Liver (tissue), 9 donors: Measurements from ENCODE around the gene FBXL4. TPM values are rescaled to one million over a fixed set of nuclear protein-coding genes. Genes with fewer than 3 reads are reported as not detected.

Experiments
- DNase-seq: peaks from one replicate; pipeline ENCODE4 v3.0.0-alpha.2; 2017; ENCODE audit warnings: low spot score
- H3K27ac ChIP-seq, 2 donors: one replicate each; pipeline ENCODE4 v1.7.0; 2013; ENCODE audit warnings: inconsistent platforms in 2 of 2, low read length in 2 of 2, control low read depth in 1 of 2, low read depth in 1 of 2, mild to moderate bottlenecking in 1 of 2
- H3K27me3 ChIP-seq, 4 donors: one replicate each; pipeline versions ENCODE4 v1.6.1 to v1.7.0; 2013; ENCODE audit warnings: low read length in 3 of 4, inconsistent platforms in 1 of 4, mild to moderate bottlenecking in 1 of 4, moderate library complexity in 1 of 4; ENCODE audit not compliant: control insufficient read depth in 4 of 4, insufficient read depth in 4 of 4
- H3K36me3 ChIP-seq, 4 donors: one replicate each; pipeline versions ENCODE4 v1.6.1 to v1.7.0; 2013; ENCODE audit warnings: low read length in 3 of 4, mild to moderate bottlenecking in 3 of 4, low read depth in 1 of 4, moderate library complexity in 1 of 4; ENCODE audit not compliant: control insufficient read depth in 4 of 4, insufficient read depth in 3 of 4
- H3K4me1 ChIP-seq, 4 donors: one replicate each; pipeline versions ENCODE4 v1.6.1 to v1.7.0; 2013; ENCODE audit warnings: low read length in 3 of 4, mild to moderate bottlenecking in 3 of 4, moderate library complexity in 1 of 4; ENCODE audit not compliant: control insufficient read depth in 4 of 4, insufficient read depth in 4 of 4
- H3K4me3 ChIP-seq, 3 donors: one replicate each; pipeline versions ENCODE4 v1.6.1 to v1.7.0; 2013; ENCODE audit warnings: low read length in 3 of 3, control low read depth in 1 of 3, low read depth in 1 of 3, mild to moderate bottlenecking in 1 of 3
- H3K9ac ChIP-seq, 2 donors: one replicate each; pipeline ENCODE4 v1.7.0; 2013; ENCODE audit warnings: low read length in 2 of 2, mild to moderate bottlenecking in 2 of 2, moderate library complexity in 2 of 2, control low read depth in 1 of 2, low read depth in 1 of 2
- H3K9me3 ChIP-seq, 4 donors: one replicate each; pipeline versions ENCODE4 v1.6.1 to v1.7.0; 2013; ENCODE audit warnings: low read length in 3 of 4; ENCODE audit not compliant: control insufficient read depth in 4 of 4
- CTCF ChIP-seq: fragments of 150-350 bp; IDR thresholded peaks from 2 replicates; pipeline ENCODE4 v1.5.1; 2017; ENCODE audit warnings: improper control_type of control experiment, low read depth, low read length; ENCODE audit not compliant: missing input control
- FOXA1 ChIP-seq: IDR thresholded peaks from 2 replicates; pipeline ENCODE4 v1.6.1; 2016; ENCODE audit warnings: antibody characterized with exemption
- FOXA2 ChIP-seq: IDR thresholded peaks from 2 replicates; pipeline ENCODE4 v1.6.1; 2016; ENCODE audit warnings: antibody characterized with exemption
- GABPA ChIP-seq, 2 donors: IDR thresholded peaks in 1 of 2; conservative IDR thresholded peaks in 1 of 2; 2 replicates each; pipeline ENCODE4 v1.6.1; 2016; ENCODE audit warnings: antibody characterized with exemption in 2 of 2, mild to moderate bottlenecking in 1 of 2, moderate library complexity in 1 of 2
- HNF4A ChIP-seq, 2 donors: conservative IDR thresholded peaks; 2 replicates each; pipeline ENCODE4 v1.6.1; 2016; ENCODE audit warnings: antibody characterized with exemption in 2 of 2, mild to moderate bottlenecking in 2 of 2
- HNF4G ChIP-seq: IDR thresholded peaks from 2 replicates; pipeline ENCODE4 v1.6.1; 2016; ENCODE audit warnings: antibody characterized with exemption
- JUND ChIP-seq, 2 donors: IDR thresholded peaks; 2 replicates each; pipeline ENCODE4 v1.6.1; 2016; ENCODE audit warnings: antibody characterized with exemption in 2 of 2
- NR2F2 ChIP-seq: IDR thresholded peaks from 2 replicates; pipeline ENCODE4 v1.6.1; 2016; ENCODE audit warnings: antibody characterized with exemption
- RAD21 ChIP-seq, 2 donors: IDR thresholded peaks; 2 replicates each; pipeline ENCODE4 v1.6.1; 2016; ENCODE audit warnings: antibody characterized with exemption in 2 of 2, mild to moderate bottlenecking in 2 of 2
- RXRA ChIP-seq, 2 donors: IDR thresholded peaks; 2 replicates each; pipeline ENCODE4 v1.6.1; 2017 to 2018; ENCODE audit warnings: antibody characterized with exemption in 2 of 2, mild to moderate bottlenecking in 1 of 2
- TAF1 ChIP-seq: conservative IDR thresholded peaks from 2 replicates; pipeline ENCODE4 v1.6.1; 2016; ENCODE audit warnings: antibody characterized with exemption, mild to moderate bottlenecking
- YY1 ChIP-seq: IDR thresholded peaks from 2 replicates; pipeline ENCODE4 v1.6.1; 2016; ENCODE audit warnings: antibody characterized with exemption, mild to moderate bottlenecking
- WGBS: extraction: QIAGEN DNeasy Blood & Tissue Kit; methylation state at CpG from one replicate; pipeline ENCODE4 v1.1.7; 2013; 5-methylcytosine and 5-hydroxymethylcytosine counted together
- polyA plus RNA-seq, 2 donors: library from polyadenylated mRNA; stranded (reverse) in 1 of 2; unstranded in 1 of 2; fragments of 200-250 nt in 1 of 2; fragments of >200 nt in 1 of 2; fragmentation: Nextera tagmentation in 1 of 2; extraction: Ambion mirVana in 1 of 2; gene quantifications; one replicate each; pipeline versions ENCODE4 v1.2.1 to v1.2.3, GENCODE V29; 2013 to 2015
- total RNA-seq, 2 donors: library from RNA; depleted of rRNA; stranded (reverse); fragments of >200 nt; gene quantifications; one replicate each; pipeline ENCODE4 v1.2.3, GENCODE V29; 2014
- TF ChIP-seq, protein P1 (sequence below): IDR thresholded peaks from 2 replicates; pipeline ENCODE4 v1.6.1; 2016; ENCODE audit warnings: antibody characterized with exemption
- TF ChIP-seq, protein P2 (sequence below): IDR thresholded peaks from 2 replicates; pipeline ENCODE4 v1.6.1; 2016; ENCODE audit warnings: antibody characterized with exemption, mild to moderate bottlenecking
- donor health status: healthy.
- donor health status: healthy.
- donor health status: healthy.
- donor health status: healthy.
- donor health status: healthy.

FBXL4 gene
- total and polyA plus RNA-seq, 4 donors = 4.1 to 18.8 (median 14.0) TPM

DNA sequence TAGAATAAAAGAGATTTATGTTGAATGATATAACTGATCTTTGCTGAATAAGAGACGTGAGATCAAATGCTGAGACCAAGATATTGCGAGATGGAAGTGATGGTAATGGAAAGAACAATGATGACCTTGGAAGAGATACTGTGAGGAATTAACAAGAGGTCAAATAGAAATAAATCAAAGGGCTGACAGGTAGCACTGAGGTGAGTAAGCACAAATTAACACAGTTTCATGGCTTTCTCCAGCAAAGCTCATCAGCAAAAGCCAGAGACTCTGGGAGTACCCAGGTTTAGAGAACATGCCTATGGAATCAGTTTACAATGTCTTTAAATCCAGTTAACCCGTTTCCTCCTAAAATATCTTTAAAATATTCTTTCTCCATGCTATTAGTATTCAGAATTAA is 60.1 kb downstream of the FBXL4 start:
- Histone ChIP-seq H3K36me3 (peaks cover 0 to 13% (median 7%) of the 10 kb centered on the region in 4 donors), H3K9ac (no peak overlapping the region), H3K9me3 (no peaks in the 10 kb centered on the region), H3K27ac (no peak overlapping the region), H3K27me3 (no peaks in the 10 kb centered on the region), H3K4me3 (no peak overlapping the region), H3K4me1 (no peaks in the 10 kb centered on the region)
- 98% methylated on average over 3 of the region's 3 CpGs for WGBS
- DNase-seq = no peak
- TF ChIP-seq YY1 = no peak
- TF ChIP-seq GABPA (IDR thresholded peaks at IDR 0.05 in 1 of 2, conservative IDR thresholded peaks at IDR 0.05 in 1 of 2) = no peak
- TF ChIP-seq FOXA1 = no peak
- TF ChIP-seq RAD21 (IDR thresholded peaks at IDR 0.05) = no peak
- TF ChIP-seq HNF4G = no peak
- TF ChIP-seq JUND (IDR thresholded peaks at IDR 0.05) = no peak
- TF ChIP-seq CTCF = no peak
- TF ChIP-seq, protein P1, sequence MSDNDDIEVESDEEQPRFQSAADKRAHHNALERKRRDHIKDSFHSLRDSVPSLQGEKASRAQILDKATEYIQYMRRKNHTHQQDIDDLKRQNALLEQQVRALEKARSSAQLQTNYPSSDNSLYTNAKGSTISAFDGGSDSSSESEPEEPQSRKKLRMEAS = no peak

- DNase-seq = no peak
- Histone ChIP-seq H3K9ac (no peak overlapping the region), H3K27ac (no peak overlapping the region), H3K4me1 (no peaks in the 10 kb centered on the region), H3K36me3 (peaks cover 0 to 13% (median 6%) of the 10 kb centered on the region in 4 donors), H3K4me3 (no peak overlapping the region), H3K9me3 (no peaks in the 10 kb centered on the region), H3K27me3 (no peaks in the 10 kb centered on the region)
- 97% methylated on average over 3 of the region's 3 CpGs for WGBS
- TF ChIP-seq RXRA (IDR thresholded peaks at IDR 0.05) (no peak), YY1 (no peak), JUND (IDR thresholded peaks at IDR 0.05) (no peak), NR2F2 (no peak), FOXA1 (no peak), HNF4A (conservative IDR thresholded peaks at IDR 0.05) (no peak), TAF1 (no peak), CTCF (no peak), FOXA2 (no peak)
- TF ChIP-seq, protein P1 = no peak
- TF ChIP-seq, protein P2, sequence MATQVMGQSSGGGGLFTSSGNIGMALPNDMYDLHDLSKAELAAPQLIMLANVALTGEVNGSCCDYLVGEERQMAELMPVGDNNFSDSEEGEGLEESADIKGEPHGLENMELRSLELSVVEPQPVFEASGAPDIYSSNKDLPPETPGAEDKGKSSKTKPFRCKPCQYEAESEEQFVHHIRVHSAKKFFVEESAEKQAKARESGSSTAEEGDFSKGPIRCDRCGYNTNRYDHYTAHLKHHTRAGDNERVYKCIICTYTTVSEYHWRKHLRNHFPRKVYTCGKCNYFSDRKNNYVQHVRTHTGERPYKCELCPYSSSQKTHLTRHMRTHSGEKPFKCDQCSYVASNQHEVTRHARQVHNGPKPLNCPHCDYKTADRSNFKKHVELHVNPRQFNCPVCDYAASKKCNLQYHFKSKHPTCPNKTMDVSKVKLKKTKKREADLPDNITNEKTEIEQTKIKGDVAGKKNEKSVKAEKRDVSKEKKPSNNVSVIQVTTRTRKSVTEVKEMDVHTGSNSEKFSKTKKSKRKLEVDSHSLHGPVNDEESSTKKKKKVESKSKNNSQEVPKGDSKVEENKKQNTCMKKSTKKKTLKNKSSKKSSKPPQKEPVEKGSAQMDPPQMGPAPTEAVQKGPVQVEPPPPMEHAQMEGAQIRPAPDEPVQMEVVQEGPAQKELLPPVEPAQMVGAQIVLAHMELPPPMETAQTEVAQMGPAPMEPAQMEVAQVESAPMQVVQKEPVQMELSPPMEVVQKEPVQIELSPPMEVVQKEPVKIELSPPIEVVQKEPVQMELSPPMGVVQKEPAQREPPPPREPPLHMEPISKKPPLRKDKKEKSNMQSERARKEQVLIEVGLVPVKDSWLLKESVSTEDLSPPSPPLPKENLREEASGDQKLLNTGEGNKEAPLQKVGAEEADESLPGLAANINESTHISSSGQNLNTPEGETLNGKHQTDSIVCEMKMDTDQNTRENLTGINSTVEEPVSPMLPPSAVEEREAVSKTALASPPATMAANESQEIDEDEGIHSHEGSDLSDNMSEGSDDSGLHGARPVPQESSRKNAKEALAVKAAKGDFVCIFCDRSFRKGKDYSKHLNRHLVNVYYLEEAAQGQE = no peak
These were observed 62.4 kb downstream of the FBXL4 start for GRCh38 chr6:98885330-98885729.
